ENCODE results near the gene CMTM6.
"Not testable (repeated sequence)": the region's sequence is repeated elsewhere in the genome, so short reads cannot be mapped to it uniquely, and the experiment has no call there.

Gene CMTM6

GRCh38 chr3:32440611-32441350 lies 61.9 kb downstream of the CMTM6 start:
- DNase-seq = no peak

GRCh38 chr3:32439421-32439820 lies 63.2 kb downstream of the CMTM6 start:
- DNase-seq = not testable (repeated sequence)

GRCh38 chr3:32438596-32439344 lies 63.9 kb downstream of the CMTM6 start:
- DNase-seq = no peak

GRCh38 chr3:32437896-32438295 lies 64.8 kb downstream of the CMTM6 start:
- no peak for DNase-seq

- no peak for DNase-seq
These were observed 65.8 kb downstream of the CMTM6 start for GRCh38 chr3:32436816-32437189.

- no peak for DNase-seq
These were observed 66.5 kb downstream of the CMTM6 start for GRCh38 chr3:32435911-32436815.

- no peak for DNase-seq
These were observed 68.4 kb downstream of the CMTM6 start for GRCh38 chr3:32434206-32434605.

GRCh38 chr3:32432711-32433530 lies 69.7 kb downstream of the CMTM6 start:
- DNase-seq = no peak

- no peak for DNase-seq
These were observed 70.5 kb downstream of the CMTM6 start for GRCh38 chr3:32432045-32432710.

GRCh38 chr3:32431481-32431880 lies 71.2 kb downstream of the CMTM6 start:
- DNase-seq = no peak

All from GDM1 (cell line).